DMS 273 (cell line): ENCODE data around the gene CFL2.
"Not testable (repeated sequence)": the region's sequence is repeated elsewhere in the genome, so short reads cannot be mapped to it uniquely, and the experiment has no call there.

ENCODE experiments used
- DNase-seq: peaks from one replicate; lab custom pipeline; 2025; ENCODE audit not compliant: unreplicated experiment; lab: John Stamatoyannopoulos, UW

CFL2 gene

GRCh38 chr14:34714320-34715126, at the start of gene CFL2:
CFL2 (minus strand) TSS chr14:34714593; CDS start chr14:34714540, 53 bp downstream.
- peak; percentile 92 for DNase-seq

GRCh38 chr14:34755215-34755614, 40.8 kb upstream of the CFL2 start:
- no peak for DNase-seq

- DNase-seq: no peak
Measured at GRCh38 chr14:34754687-34755086, 40.3 kb upstream of the CFL2 start.

GRCh38 chr14:34750670-34751069, 36.3 kb upstream of the CFL2 start:
- DNase-seq: no peak

GRCh38 chr14:34750233-34750632, 35.8 kb upstream of the CFL2 start:
- DNase-seq: no peak

GRCh38 chr14:34749408-34749807, 35.0 kb upstream of the CFL2 start:
- no peak for DNase-seq

- no peak for DNase-seq
Measured at GRCh38 chr14:34742270-34743115, 28.1 kb upstream of the CFL2 start.

GRCh38 chr14:34741840-34742239, 27.4 kb upstream of the CFL2 start:
- DNase-seq: no peak

GRCh38 chr14:34740139-34740538, 25.7 kb upstream of the CFL2 start:
- not testable (repeated sequence) for DNase-seq

- not testable (repeated sequence) for DNase-seq
Measured at GRCh38 chr14:34737079-34737478, 22.7 kb upstream of the CFL2 start.

GRCh38 chr14:34733245-34733644, 18.9 kb upstream of the CFL2 start:
- no peak for DNase-seq

GRCh38 chr14:34732802-34733201, 18.4 kb upstream of the CFL2 start:
- no peak for DNase-seq

GRCh38 chr14:34723867-34724266, 9.5 kb upstream of the CFL2 start:
- no peak for DNase-seq

GRCh38 chr14:34722723-34723545, 8.5 kb upstream of the CFL2 start:
- DNase-seq: peak; percentile 81

- no peak for DNase-seq
Measured at GRCh38 chr14:34721129-34721528, 6.7 kb upstream of the CFL2 start.

- no peak for DNase-seq
Measured at GRCh38 chr14:34718750-34719304, 4.4 kb upstream of the CFL2 start.

GRCh38 chr14:34715127-34715863, 902 bp upstream of the CFL2 start:
- DNase-seq: peak; percentile 18

- DNase-seq: peak; percentile 59
Measured at GRCh38 chr14:34713681-34714319, 593 bp downstream of the CFL2 start.

GRCh38 chr14:34713122-34713680, 1.2 kb downstream of the CFL2 start:
- DNase-seq: no peak
